ENCODE results near the gene PPP3R2. TPM values are rescaled to one million over a fixed set of nuclear protein-coding genes. Genes with fewer than 3 reads are reported as not detected.

Gene PPP3R2
- total RNA-seq, 6 experiments from 2014 or later: not detected

DNA sequence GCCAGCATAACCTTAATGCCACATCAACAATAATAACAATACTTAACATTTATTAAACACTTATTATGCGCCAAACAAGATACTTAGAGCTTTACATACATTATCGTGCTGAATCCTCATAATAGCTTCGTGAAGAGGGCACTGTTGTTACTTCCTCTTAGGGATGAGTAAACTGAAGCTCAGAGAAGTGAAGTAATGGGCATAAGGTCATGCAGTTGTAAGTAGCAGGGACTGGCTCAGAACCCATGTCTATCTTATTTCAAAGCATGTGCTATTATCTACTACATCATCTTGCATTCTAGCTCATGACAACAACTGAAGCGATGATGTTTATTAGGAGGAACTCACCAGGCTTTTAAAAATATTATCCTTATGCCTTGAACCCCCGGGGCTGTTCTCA, 34.9 kb upstream of the PPP3R2 start:
- peak in 1 of 4 donors; percentile 47 for ATAC-seq
- no peak overlapping the region for H3K4me3 ChIP-seq
- TF ChIP-seq POLR2A (IDR thresholded peaks at IDR 0.05): no peak
- TF ChIP-seq, protein P1, sequence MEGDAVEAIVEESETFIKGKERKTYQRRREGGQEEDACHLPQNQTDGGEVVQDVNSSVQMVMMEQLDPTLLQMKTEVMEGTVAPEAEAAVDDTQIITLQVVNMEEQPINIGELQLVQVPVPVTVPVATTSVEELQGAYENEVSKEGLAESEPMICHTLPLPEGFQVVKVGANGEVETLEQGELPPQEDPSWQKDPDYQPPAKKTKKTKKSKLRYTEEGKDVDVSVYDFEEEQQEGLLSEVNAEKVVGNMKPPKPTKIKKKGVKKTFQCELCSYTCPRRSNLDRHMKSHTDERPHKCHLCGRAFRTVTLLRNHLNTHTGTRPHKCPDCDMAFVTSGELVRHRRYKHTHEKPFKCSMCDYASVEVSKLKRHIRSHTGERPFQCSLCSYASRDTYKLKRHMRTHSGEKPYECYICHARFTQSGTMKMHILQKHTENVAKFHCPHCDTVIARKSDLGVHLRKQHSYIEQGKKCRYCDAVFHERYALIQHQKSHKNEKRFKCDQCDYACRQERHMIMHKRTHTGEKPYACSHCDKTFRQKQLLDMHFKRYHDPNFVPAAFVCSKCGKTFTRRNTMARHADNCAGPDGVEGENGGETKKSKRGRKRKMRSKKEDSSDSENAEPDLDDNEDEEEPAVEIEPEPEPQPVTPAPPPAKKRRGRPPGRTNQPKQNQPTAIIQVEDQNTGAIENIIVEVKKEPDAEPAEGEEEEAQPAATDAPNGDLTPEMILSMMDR (IDR thresholded peaks at IDR 0.05): no peak
- WGBS (ENCODE audit: insufficient coverage, low coverage, low lambda C conversion rate, missing lambda C conversion rate): 73% methylated on average over 5 of the region's 5 CpGs
- no peaks in the 10 kb centered on the region for H3K9me3 ChIP-seq
- no peaks in the 10 kb centered on the region for H3K36me3 ChIP-seq
- no peak for DNase-seq
- H3K27ac ChIP-seq: no peak overlapping the region
- H3K4me1 ChIP-seq: peaks cover 0 to 23% (median 4%) of the 10 kb centered on the region in 4 donors
- H3K27me3 ChIP-seq: no peaks in the 10 kb centered on the region
- intact Hi-C loops (cut with DNase I): no loop called here

DNA sequence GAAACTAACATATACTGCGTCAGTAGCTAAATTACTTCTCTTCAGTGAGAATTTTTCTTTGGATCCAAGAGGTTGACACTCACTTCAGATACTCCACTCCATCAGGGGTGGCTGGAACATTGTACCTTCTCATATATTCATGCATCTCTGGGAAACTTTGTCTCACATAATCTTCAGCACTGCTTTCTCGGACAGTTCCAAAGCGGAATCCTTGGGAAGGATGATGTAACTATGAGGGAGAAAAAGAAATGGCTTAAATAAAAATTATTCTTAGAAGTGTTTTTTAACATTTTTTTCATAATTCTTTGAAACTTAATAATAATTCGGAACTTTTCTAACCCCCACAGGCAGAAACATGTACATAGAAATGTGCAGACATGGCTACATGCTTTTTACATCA, 33.4 kb upstream of the PPP3R2 start:
- H3K36me3 ChIP-seq: no peaks in the 10 kb centered on the region
- no peak overlapping the region for H3K27ac ChIP-seq
- H3K9me3 ChIP-seq: no peaks in the 10 kb centered on the region
- DNase-seq (no peak), ATAC-seq (no peak)
- intact Hi-C loops (cut with DNase I): no loop called here
- H3K27me3 ChIP-seq: no peaks in the 10 kb centered on the region
- TF ChIP-seq, protein P1 (IDR thresholded peaks at IDR 0.05): no peak
- TF ChIP-seq POLR2A (IDR thresholded peaks at IDR 0.05): no peak
- H3K4me3 ChIP-seq: no peak overlapping the region
- 77% methylated on average over 4 of the region's 4 CpGs for WGBS (ENCODE audit: insufficient coverage, low coverage, low lambda C conversion rate, missing lambda C conversion rate)
- H3K4me1 ChIP-seq: peaks cover 0 to 23% (median 4%) of the 10 kb centered on the region in 4 donors

DNA sequence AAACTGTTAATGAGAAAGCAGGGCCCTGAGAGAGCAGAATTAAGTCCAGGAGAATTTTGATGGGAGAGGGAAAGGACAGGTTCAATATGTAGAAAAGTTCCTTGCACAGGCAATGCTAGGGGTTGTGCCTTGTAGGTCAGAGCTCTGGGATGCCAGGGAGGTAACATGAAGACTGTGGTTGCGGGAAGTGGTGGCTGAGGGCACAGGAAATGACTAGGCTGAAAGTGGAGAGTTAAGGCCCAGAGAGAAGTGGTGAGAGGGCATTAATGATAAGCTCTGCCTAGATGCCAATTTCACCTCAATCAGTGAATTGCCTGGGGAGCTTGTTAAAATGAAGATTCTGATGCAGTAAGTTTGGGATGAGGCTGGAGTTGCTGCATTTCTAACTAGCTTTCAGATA, 31.5 kb upstream of the PPP3R2 start:
- intact Hi-C loops (cut with DNase I): no loop called here
- H3K36me3 ChIP-seq: no peaks in the 10 kb centered on the region
- no peaks in the 10 kb centered on the region for H3K27me3 ChIP-seq
- ATAC-seq (no peak), DNase-seq (no peak)
- TF ChIP-seq, protein P1 (IDR thresholded peaks at IDR 0.05): no peak
- no peak for TF ChIP-seq POLR2A (IDR thresholded peaks at IDR 0.05)
- H3K27ac ChIP-seq: no peak overlapping the region
- no peak overlapping the region for H3K4me3 ChIP-seq
- peaks cover 0 to 15% (median 4%) of the 10 kb centered on the region in 4 donors for H3K4me1 ChIP-seq
- no peaks in the 10 kb centered on the region for H3K9me3 ChIP-seq
- WGBS (ENCODE audit: insufficient coverage, low coverage, low lambda C conversion rate, missing lambda C conversion rate): 60% methylated on average over 1 of the region's 1 CpG

DNA sequence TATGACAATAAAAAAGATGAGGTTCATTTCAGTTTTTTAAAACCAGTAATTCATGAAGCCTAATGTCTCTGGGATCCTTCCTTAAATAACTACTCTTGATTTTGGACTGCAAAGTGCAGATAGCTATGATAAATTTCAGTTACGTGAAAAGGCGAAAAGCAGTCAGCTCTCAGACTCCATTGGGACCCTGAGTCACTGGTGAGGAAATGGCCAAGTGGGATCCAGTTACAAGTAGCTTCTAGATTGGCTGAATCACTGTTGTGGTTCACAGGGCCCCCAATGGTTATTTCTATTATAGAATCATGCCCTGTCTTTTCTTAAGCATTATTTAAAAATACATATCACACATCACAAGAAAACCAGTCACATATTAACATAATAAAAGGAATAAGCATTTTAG, 31.1 kb upstream of the PPP3R2 start:
- intact Hi-C loops (cut with DNase I): no loop called here
- Histone ChIP-seq H3K27me3 (no peaks in the 10 kb centered on the region), H3K4me1 (peaks cover 0 to 11% (median 4%) of the 10 kb centered on the region in 4 donors), H3K9me3 (no peaks in the 10 kb centered on the region), H3K36me3 (no peaks in the 10 kb centered on the region), H3K27ac (no peak overlapping the region), H3K4me3 (no peak overlapping the region)
- 90% methylated on average over 2 of the region's 2 CpGs for WGBS (ENCODE audit: insufficient coverage, low coverage, low lambda C conversion rate, missing lambda C conversion rate)
- ATAC-seq (no peak), DNase-seq (no peak)
- TF ChIP-seq POLR2A (IDR thresholded peaks at IDR 0.05): no peak
- TF ChIP-seq, protein P1 (IDR thresholded peaks at IDR 0.05): no peak

DNA sequence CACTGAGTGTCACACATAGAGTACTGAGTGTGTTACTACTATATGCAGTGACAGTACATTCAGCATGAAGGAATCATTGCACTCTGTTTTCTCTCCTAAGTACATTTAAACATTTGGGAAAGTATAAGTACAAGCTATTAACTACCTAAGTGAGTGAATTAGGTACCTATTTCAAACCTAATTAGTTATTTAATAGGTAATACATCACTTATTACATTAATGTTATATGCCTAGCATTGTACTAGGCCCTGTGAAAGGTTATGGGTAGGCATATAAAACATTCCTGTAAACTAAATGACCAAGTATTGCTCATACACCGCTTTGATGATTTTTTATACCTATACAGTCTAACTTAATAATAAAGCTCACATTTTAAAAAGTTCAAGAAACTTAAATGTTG, 25.7 kb upstream of the PPP3R2 start:
- intact Hi-C loops (cut with DNase I): no loop called here
- Histone ChIP-seq H3K27ac (no peak overlapping the region), H3K4me1 (no peaks in the 10 kb centered on the region), H3K4me3 (no peak overlapping the region), H3K9me3 (no peaks in the 10 kb centered on the region), H3K36me3 (no peaks in the 10 kb centered on the region), H3K27me3 (no peaks in the 10 kb centered on the region)
- ATAC-seq (no peak), DNase-seq (no peak)
- TF ChIP-seq, protein P1 (IDR thresholded peaks at IDR 0.05): no peak
- no peak for TF ChIP-seq POLR2A (IDR thresholded peaks at IDR 0.05)
- 89% methylated on average over 1 of the region's 1 CpG for WGBS (ENCODE audit: insufficient coverage, low coverage, low lambda C conversion rate, missing lambda C conversion rate)
